ENCODE data around the gene CYFIP2.

The CYFIP2 gene

DNA sequence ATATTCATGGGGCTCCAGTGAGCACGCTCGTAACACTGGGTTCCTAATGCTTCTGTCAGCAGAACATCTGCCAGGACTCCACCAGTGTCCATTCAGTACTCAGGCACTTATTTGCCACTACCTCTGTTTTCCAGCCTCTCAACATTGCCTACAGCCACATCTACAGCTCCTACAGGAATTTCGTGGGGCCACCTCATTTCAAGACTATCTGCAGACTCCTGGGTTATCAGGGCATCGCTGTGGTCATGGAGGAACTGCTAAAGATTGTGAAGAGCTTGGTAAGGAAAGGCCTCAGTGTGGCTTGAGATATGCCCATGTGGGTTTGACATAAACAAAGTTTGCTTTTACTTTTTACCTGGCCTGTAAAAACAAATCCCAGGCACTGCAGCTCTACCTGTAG is 92.9 kb downstream of the CYFIP2 start:
- no peak for DNase-seq (ENCODE audit: low read depth in 3 of 3)

DNA sequence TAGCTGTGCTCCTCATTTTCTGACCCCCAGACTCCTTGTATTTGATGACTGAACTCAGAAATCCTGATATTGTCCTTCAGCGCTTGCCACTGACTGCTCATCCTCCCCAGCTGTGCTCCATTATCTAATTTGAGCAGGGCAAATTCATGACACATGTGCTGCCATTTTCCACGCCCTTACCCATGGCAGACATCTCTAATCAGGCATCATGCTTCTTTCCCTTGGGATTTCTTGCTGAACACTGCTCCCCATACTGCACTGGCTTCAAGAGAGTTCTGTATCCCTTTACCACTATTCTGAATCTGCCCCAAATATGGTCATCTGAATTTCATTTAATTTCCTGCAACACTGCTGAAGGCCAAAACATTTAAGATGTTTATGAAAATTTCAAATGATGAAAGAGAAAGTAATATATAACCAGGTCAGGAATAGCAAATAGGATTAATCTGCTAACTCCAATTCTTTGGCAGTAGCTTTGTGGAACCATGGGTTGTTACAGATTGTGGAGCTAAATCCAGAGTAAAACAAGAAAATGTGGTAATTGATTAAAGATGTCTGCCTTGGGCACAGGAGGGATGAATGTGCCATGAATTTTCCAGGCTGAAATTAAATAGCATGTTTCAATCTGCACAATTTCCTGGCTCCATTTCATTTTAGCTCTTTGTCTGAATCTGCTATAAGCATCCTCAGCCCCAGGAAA is 93.6 kb downstream of the CYFIP2 start:
- DNase-seq (ENCODE audit: low read depth in 3 of 3): no peak

GRCh38 chr5:157362012-157362411 is 96.1 kb downstream of the CYFIP2 start:
- no peak for DNase-seq (ENCODE audit: low read depth in 3 of 3)

- DNase-seq (ENCODE audit: low read depth in 3 of 3): no peak
These were observed 96.6 kb downstream of the CYFIP2 start for GRCh38 chr5:157362502-157362901.

GRCh38 chr5:157362982-157363381 is 97.1 kb downstream of the CYFIP2 start:
- no peak for DNase-seq (ENCODE audit: low read depth in 3 of 3)

GRCh38 chr5:157365732-157366131 is 99.8 kb downstream of the CYFIP2 start:
- DNase-seq (ENCODE audit: low read depth in 3 of 3): no peak

GRCh38 chr5:157366741-157367674 is 101.1 kb downstream of the CYFIP2 start:
- DNase-seq (ENCODE audit: low read depth in 3 of 3): no peak

DNA sequence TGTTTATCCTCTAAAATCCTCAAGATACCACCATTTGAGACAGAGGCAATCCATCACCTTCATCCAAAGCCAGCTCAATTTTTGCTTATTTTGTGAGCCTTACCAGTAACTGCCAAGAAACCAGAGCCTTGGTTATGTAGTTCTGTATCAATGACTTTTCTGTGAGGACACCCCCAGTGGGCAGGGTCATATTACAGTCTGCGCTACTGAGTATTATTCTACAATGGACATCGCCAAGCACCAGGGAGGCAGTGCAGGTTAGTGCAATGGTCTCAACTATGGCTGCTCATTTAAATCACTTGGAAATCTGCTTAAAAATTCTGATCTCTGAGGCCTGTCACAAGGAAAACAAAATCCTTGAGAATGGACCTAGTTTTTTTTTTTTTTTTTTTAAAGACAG is 103.6 kb downstream of the CYFIP2 start:
- no peak for DNase-seq (ENCODE audit: low read depth in 3 of 3)

DNA sequence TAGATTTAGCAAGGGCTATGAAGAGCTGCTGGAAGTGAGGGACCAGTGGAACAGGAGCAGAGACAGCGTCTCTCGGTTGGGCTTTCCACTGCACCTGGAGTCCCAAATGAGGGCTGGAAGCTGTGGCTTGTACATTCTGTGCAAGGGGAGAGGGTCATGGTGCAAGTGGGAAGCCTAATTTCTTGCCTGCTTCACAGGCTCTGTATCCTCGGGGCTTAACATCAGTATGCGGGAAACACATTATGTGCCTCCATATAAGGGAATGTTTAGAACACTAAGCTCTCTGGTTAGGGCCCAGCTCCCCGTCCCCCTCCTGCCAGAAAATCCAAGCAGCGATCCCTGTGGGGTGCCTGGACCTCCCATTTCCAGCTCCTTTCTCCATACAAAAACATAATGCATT is 105.0 kb downstream of the CYFIP2 start:
- DNase-seq (ENCODE audit: low read depth in 3 of 3): no peak

DNA sequence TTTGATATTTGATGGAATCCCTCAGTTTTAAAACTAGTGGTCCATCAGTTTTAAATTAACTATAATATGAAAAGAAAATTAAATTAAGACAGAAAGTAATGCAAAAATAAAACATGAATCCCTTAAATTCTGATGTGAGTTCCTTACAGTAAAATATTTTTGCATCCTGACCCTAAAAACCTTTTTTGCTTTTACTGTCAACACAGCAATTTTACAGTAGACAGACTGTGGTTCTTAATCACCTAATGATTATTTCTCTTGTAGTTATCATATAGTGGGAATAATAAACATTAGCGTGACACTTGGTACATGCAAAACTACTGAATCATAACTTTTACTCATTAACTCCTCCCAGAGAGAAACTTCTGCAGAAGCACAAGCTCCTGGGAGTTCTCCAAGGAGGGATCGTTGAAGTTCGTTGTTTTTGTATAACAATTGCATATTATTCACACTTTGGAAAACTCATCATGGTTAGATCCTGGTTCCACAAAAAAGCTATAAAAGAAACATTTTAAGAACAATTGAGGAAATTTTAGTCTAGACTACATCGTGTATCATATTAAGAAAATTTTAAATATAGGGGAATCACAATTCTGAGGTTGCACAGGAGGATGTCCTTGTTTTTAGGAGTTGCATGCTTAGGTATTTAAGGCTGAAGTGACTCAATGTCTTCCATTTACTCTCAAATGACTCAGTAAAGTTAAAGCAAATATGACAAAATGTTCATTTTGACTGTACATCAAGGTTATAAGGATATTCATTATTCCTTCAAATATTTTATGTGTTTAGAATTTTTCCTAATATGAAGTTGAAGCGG is 105.9 kb downstream of the CYFIP2 start:
- no peak for DNase-seq (ENCODE audit: low read depth in 3 of 3)

DNA sequence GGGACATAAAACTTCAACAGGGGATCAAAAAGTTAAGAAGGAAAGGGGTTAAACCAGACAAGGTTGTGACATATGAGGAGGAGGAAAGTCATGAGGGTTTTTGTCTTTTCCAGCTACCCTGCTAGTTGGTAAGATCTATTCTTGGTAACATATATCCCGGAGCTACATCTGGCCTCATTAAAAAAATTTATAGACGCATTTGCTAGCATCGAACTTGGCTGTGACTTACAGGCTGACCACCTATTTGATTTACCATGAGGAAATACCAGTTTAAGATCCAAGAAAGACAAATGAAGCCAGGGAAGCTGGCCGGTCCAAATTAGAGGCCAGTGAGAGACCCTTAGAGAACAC is 106.5 kb downstream of the CYFIP2 start:
- DNase-seq (ENCODE audit: low read depth in 3 of 3): no peak

DNA sequence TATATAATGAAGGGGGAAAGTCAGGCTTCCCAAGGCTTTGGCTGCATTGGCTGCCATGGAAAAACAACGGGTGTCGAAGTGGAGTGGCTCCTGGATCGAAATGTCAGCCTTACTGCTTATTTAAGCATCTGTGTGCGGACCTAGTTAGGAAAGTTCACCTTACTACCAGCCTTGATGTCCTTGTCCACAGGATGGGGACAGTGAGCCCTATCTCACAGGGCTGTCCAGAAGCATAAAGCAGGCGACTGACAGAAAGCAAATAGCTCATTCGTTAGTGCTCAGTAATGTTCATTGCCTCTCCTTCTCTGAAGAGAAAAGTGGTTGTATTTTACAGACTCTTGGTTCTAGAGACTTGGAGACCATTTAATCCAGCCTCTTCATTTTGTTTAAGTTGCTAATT is 112.6 kb downstream of the CYFIP2 start:
- DNase-seq (ENCODE audit: low read depth in 3 of 3): no peak

DNA sequence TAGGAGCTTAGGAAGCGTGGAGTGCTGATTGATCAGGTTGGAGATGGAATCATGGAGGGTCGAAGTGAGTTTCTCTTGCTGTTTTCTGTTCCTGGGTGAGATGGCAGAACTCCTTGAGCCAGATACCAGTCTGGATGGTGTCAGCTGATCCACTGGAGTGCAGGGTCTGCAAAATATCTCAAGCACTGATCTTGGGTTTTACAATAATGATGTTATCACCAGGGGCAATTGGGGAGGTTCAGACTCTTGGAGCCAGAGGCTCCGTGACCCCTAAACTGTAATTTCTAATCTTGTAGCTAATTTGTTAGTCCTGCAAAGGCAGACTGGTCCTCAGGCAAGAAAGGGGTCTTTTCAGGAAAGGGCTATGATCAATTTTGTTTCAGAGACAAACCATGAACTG is 114.1 kb downstream of the CYFIP2 start:
- no peak for DNase-seq (ENCODE audit: low read depth in 3 of 3)

DNA sequence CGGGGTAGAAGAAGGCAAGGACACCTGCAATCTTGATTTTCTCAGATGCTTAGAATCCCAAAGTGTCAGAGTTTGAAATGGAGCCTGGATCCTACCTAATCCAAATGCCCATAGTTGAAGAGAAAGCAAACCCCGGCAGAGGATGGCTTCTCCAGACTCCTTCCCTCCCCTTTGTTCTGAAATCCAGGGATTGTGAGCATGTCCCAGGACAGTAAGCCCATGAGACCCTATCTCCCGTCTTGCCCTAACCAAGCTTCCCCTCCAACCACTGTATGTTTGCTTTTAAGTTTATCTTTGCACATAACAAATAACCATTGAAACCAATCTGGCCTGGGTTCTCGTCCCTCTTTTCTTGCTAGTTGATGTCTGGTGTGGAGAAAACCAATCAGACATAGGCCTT is 115.8 kb downstream of the CYFIP2 start:
- DNase-seq (ENCODE audit: low read depth in 3 of 3): no peak

DNA sequence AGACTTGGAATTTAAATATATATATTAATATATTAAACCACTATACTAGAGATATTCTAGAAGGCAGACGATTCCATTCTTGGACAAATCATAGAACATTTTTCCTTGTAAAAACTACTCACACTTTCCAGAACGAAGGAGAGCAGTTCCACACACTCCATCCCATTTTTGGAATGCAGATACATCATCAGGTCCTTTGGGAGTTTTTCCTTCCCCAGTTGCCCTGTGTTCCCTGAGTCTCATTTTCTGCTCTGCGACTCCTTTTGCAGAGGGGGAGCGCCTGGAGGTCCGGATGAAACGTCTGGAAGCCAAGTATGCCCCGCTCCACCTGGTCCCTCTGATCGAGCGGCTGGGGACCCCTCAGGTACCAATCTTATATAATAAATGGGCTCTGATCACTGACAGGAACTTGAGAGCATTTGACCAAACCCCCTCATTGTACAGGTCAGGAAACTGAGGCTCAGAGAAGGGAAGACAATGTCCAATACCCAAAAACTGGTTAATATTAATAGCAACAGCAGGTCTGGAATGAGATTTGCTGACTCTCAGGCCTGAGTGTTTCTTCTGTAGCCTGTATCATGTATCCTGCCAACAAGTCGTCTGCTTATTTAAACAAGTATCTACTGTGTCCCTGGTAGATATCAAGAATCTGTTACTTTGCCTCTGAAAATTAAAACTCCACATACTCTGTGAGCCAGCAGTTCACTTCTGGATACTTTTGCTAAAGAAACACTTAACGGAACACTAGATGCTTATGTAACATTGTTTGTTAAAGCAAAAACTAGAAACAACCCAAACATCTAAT is 117.3 kb downstream of the CYFIP2 start:
- DNase-seq (ENCODE audit: low read depth in 3 of 3): no peak

DNA sequence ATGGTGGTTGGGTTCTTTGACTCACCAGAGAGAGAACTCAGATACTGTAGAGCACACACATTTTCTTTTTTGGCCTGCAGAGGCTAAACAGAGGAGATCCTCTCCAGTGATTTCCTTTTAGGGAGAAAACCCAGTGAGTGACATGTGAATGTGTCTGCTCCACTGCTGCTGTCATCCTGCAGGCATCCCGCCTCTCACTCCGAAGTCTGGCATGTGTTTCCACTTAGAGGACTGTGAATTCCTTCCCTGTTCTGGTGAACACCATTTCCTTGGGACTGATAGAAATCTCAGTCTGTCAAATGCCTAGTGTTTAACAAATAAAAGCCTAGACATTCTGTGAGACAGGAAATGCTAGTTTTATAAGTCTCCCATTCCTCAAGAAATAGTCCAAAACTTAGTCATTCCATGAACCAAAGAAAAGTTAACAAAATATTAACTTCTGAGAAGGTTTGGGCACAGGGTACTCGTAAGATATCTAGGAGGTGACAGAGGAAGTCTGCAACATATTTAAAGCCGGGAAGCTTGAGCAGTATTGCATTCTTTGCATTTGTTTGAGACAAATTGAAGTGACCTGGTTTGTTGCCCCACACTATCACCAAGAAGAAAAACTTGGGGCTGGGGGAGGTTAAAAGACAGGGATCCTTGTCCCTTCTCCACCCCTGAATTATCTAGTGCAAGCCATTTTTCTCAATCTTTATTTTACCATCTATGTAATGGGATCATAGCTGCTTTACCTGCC is 119.2 kb downstream of the CYFIP2 start:
- no peak for DNase-seq (ENCODE audit: low read depth in 3 of 3)

DNA sequence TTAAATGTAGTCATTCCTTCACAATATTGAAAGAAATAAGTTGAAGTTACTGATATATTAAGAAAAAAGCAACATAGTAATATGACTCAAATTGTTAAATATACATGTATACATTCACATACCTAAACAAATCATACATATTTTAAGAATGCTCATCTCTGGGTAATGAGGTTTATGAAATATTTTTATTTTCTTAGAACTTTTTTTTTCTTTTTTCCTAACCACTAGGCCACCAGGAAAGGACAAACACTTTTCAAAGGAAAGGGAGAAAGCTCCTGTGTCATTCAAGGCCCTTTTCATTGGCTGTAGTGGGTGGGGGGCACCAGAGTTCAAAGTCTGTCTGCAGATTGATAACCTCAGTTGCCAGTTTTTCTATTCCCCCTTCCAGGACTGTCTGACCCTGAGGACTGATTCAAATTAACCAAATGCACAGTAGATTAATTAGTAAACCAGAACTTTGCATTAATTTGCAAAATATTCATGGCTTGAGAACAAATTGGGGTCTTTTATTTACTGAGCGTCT is 121.2 kb downstream of the CYFIP2 start:
- no peak for DNase-seq (ENCODE audit: low read depth in 3 of 3)

DNA sequence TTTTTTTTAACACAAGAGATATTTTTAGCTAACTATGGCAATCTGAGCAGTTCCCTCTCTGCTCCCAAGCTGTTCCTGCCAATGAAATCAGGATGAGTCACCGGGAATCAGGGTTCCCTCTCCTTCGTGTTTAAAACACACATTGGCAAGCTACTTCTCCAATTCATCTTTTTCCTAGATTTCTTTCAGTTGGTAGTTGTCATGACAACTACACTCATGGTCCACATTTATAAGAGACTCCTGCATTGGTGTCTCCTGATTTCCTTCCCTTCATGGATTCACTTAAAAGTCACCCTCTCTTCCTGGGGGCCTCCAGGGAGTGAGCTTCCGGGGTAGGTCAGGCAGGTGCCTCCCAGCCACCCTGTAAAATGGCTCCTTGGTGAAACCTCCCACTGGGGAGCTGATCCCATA is 121.8 kb downstream of the CYFIP2 start:
- DNase-seq (ENCODE audit: low read depth in 3 of 3): no peak

DNA sequence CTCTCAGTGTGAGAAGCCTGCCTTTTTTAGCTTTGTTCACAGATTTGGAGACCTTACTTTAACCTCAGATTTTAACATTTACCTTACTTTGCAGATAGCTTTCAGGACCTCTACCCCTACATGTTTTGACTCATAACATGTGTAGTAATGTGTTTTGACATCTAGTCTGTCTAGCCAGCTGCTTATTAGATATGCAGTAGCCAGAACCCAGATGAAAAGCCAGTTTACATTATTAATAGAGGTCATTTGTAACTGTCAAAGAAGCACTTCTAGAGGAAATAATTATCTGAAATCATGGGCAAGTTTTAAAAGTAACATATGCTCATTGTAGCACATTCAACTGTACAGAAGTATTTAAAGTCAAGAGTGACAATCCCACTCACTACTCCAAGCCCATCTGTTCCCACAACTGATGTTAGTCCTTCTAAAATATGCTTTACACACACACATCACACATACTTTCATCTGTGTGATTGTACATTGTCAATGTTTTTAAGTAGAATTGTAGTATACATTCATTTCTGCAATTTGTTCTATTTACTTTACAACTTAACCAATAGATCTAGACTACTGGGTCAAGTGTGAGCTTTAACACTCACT is 122.3 kb downstream of the CYFIP2 start:
- no peak for DNase-seq (ENCODE audit: low read depth in 3 of 3)

GRCh38 chr5:157389103-157389502 is 123.2 kb downstream of the CYFIP2 start:
- DNase-seq (ENCODE audit: low read depth in 3 of 3): no peak
